ENCODE results near the gene MESD.
"Not testable (repeated sequence)": the region's sequence is repeated elsewhere in the genome, so short reads cannot be mapped to it uniquely, and the experiment has no call there.

The MESD gene

GRCh38 chr15:80966431-80967197 lies 23.0 kb downstream of the MESD start:
- no peak for DNase-seq (ENCODE audit: low read depth in 2 of 3, low spot score in 2 of 3)

- not testable (repeated sequence) for DNase-seq (ENCODE audit: low read depth in 2 of 3, low spot score in 2 of 3)
These were observed 24.2 kb downstream of the MESD start for GRCh38 chr15:80965454-80965853.

GRCh38 chr15:80958818-80959495 lies 30.7 kb downstream of the MESD start:
- DNase-seq (ENCODE audit: low read depth in 2 of 3, low spot score in 2 of 3), result no peak

GRCh38 chr15:80957976-80958375 lies 31.6 kb downstream of the MESD start:
- DNase-seq (ENCODE audit: low read depth in 2 of 3, low spot score in 2 of 3), result no peak

- DNase-seq (ENCODE audit: low read depth in 2 of 3, low spot score in 2 of 3), result no peak
These were observed 32.1 kb downstream of the MESD start for GRCh38 chr15:80957556-80957955.

- peak; percentile 12 to 41 (median 28) for DNase-seq (ENCODE audit: low read depth in 2 of 3, low spot score in 2 of 3)
These were observed 33.8 kb downstream of the MESD start for GRCh38 chr15:80955571-80956452.

DNA sequence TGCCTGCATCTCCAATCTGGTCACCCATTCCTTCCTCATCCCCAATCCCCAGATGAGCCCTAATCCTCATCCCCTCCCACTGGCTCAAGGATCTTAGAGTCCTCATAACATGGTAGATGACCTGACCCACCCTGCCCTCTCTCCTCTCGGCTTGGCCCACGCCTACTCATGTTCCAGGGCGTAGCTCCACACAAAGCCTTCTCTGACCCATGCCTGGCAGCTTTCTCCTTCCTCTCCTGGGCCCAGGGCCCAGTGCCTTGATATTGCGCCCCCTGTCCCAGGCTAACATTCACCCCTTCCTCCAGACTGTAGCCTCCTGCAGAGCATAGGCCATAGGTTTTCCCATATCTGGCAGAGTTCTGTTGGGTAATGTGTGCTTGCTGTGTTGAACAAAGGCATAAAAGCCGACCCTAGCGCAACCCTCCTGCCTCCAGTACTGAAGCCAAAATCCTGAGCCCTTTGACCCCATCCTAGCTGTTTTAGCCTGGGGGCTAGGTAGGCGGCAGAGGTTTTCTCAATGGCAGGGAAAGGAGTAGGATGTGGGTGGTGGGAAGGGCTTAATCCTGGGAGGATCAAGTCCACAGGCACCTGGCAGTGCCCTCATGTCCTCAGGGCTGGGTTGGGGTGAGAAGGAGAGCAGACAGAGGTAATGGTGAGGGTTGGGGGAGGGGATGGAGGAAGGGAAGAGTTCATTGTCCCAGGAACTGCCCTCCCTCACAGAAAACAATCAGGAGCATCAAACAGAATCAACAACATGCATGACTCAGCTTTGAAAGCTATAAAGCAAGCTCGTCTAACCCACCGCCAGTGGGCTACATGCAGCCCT lies 35.5 kb downstream of the MESD start:
- no peak for DNase-seq (ENCODE audit: low read depth in 2 of 3, low spot score in 2 of 3)

GRCh38 chr15:80953001-80953952 lies 36.3 kb downstream of the MESD start:
- DNase-seq (ENCODE audit: low read depth in 2 of 3, low spot score in 2 of 3), result no peak

GRCh38 chr15:80951941-80952340 lies 37.7 kb downstream of the MESD start:
- no peak for DNase-seq (ENCODE audit: low read depth in 2 of 3, low spot score in 2 of 3)

- no peak for DNase-seq (ENCODE audit: low read depth in 2 of 3, low spot score in 2 of 3)
These were observed 39.1 kb downstream of the MESD start for GRCh38 chr15:80950291-80951078.

DNA sequence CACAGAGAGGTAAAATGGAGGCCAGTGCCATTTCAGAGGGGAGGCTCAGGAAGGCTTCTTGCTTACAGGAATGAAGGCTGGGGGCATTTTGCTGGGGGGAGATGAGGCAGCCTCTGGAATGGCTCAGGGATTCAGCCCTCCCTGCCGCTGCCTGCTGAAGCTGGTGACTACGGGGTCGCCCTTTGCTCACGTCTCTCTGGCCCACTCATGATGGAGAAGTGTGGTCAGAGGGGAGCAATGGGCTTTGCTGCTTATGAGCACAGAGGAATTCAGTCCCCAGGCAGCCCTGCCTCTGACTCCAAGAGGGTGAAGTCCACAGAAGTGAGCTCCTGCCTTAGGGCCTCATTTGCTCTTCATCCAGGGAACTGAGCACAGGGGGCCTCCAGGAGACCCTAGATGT lies 39.9 kb downstream of the MESD start:
- DNase-seq (ENCODE audit: low read depth in 2 of 3, low spot score in 2 of 3), result no peak

DNA sequence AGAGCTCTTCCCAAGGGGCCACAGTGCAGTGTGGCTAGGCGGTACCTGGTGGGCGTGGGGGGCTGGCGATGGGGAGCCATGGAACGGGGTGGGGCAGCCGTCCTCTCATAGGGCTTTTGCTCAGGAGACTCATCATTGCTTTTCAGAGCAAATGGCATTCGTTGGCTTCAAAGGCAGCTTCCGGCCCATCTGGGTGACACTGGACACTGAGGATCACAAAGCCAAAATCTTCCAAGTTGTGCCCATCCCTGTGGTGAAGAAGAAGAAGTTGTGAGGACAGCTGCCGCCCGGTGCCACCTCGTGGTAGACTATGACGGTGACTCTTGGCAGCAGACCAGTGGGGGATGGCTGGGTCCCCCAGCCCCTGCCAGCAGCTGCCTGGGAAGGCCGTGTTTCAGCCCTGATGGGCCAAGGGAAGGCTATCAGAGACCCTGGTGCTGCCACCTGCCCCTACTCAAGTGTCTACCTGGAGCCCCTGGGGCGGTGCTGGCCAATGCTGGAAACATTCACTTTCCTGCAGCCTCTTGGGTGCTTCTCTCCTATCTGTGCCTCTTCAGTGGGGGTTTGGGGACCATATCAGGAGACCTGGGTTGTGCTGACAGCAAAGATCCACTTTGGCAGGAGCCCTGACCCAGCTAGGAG lies 40.8 kb downstream of the MESD start:
- DNase-seq (ENCODE audit: low read depth in 2 of 3, low spot score in 2 of 3), result no peak

DNA sequence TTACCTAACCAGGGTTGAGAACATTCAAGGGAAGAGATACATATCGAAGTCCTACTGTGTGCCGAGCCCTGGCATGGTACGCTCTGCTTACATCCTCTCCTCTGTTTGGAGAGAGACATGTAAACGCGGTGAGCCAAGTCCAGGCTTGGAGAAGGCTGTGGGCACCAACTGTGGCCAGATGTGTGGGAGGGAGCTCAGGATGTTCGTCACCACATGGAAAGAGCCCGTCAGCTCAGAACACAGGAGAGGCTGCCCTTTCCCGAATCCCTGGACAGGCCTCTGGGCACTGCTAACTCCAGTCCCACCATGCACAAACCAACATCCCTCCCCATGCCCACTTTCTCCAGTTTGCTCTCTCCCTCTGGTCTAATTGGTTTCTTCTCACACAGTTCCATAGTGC lies 43.0 kb downstream of the MESD start:
- DNase-seq (ENCODE audit: low read depth in 2 of 3, low spot score in 2 of 3), result no peak

DNA sequence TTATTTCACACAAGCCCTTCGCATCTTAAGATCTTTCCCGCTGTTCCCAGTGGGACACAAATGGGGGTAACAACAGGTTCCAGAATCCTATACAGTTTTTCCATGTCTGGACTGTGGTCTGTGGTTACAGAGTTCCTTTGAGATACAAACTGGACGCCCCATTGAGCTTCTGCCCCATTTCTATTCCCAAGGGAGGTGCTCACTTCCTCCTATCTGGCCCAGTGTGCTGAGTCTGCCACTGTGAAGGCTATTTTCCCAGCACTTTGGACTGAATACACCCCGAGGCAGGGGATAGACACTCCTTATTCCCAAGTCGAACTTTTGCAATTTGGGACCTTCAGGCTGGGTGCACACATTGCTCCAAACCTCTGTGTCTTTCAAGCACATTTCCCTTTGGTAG lies 44.0 kb downstream of the MESD start:
- no peak for DNase-seq (ENCODE audit: low read depth in 2 of 3, low spot score in 2 of 3)

- no peak for DNase-seq (ENCODE audit: low read depth in 2 of 3, low spot score in 2 of 3)
These were observed 44.8 kb downstream of the MESD start for GRCh38 chr15:80944818-80945217.

DNA sequence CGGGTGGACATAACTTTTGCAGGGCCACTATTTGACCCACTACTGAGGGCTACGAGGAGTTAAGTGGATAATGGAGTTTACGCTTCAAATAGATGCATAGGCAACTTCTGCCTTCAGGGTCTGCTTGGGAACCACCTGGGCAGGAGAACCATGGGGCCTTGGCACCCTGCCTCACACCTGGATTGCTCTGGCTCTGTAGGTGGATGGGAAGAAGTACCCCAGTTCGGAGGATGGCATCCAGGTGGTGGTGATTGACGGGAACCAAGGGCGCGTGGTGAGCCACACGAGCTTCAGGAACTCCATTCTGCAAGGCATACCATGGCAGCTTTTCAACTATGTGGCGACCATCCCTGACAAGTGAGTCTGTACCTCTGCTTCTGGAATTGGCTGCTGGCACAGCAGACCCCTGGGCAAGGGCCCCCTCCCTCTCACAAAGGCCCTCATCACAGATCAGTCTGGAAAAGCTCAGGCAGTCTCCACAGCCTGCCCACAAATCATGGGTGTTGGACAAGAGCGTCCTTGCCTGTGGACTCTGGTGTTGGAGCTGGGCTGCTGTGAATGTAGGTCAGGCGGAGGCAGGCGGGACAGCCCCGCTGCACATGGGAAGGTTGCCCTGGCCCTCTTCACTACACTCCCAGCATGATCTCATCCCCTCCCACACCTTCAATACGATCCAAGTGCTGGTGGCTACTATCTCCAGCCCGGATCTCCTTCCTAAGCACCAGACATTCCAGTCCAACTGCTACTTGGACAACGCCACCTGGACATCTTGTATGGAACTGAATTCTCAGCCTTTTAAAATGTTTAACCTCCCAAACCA lies 46.7 kb downstream of the MESD start:
- no peak for DNase-seq (ENCODE audit: low read depth in 2 of 3, low spot score in 2 of 3)

- DNase-seq (ENCODE audit: low read depth in 2 of 3, low spot score in 2 of 3), result no peak
These were observed 47.4 kb downstream of the MESD start for GRCh38 chr15:80942266-80942665.

GRCh38 chr15:80940851-80941250 lies 48.8 kb downstream of the MESD start:
- no peak for DNase-seq (ENCODE audit: low read depth in 2 of 3, low spot score in 2 of 3)

Measured in activated CD8-positive, alpha-beta memory T cell treated with anti-CD3 and anti-CD28 coated beads for 48 hours (primary cell).